A673 (cell line): ENCODE results near the gene ELOVL7.

Experiments used
- CTCF ChIP-seq: fragments of 300-800, 200-600 bp; sonication (generic); conservative IDR thresholded peaks from 2 replicates; pipeline ENCODE4 v1.5.1; 2017; ENCODE audit warnings: low read depth, mild to moderate bottlenecking, antibody characterized with exemption, low read length, moderate library complexity, mixed read lengths
- EZH2 ChIP-seq: fragments of 200-600 bp; sonication (generic); IDR thresholded peaks from 2 replicates; pipeline ENCODE4 v1.6.1; 2017; ENCODE audit warnings: borderline replicate concordance, low read depth, mild to moderate bottlenecking, mixed read lengths, antibody characterized with exemption, low read length; ENCODE audit not compliant: poor library complexity, severe bottlenecking

GRCh38 chr5:60856066-60856465, 12.0 kb upstream of the ELOVL7 start:
- TF ChIP-seq CTCF (no peak), EZH2 (no peak)
